Bronchial epithelial cell (primary cell): ENCODE measurements around the gene FNIP1. TPM values are rescaled to one million over a fixed set of nuclear protein-coding genes. Genes with fewer than 3 reads are reported as not detected.
A peak's percentile ranks its signal among the peaks of the same experiment; 100 is the strongest.
"Not testable (repeated sequence)": the region's sequence is repeated elsewhere in the genome, so short reads cannot be mapped to it uniquely, and the experiment has no call there.

Source experiments
- DNase-seq: peaks from one replicate; pipeline ENCODE4 v3.0.0-alpha.2; 2010; ENCODE audit warnings: low read depth
- FAIRE-seq: peaks from 2 replicates; lab custom pipeline; 2011; peaks lifted over from hg19 to GRCh38; lab: Jason Lieb, UNC
- H3K27me3 ChIP-seq: 2 replicates; pipeline ENCODE4 v1.5.1; 2011; ENCODE audit warnings: low read length; ENCODE audit not compliant: control insufficient read depth, insufficient read depth
- H3K36me3 ChIP-seq: 2 replicates; pipeline ENCODE4 v1.5.1; 2011; ENCODE audit warnings: low read length; ENCODE audit not compliant: control insufficient read depth, insufficient read depth
- H3K4me3 ChIP-seq: 2 replicates; pipeline ENCODE4 v1.5.1; 2011; ENCODE audit warnings: mild to moderate bottlenecking, low read depth, low read length, control low read depth
- total RNA-seq: library from RNA; depleted of rRNA; stranded (reverse); fragments of >200 nt; gene quantifications from 2 replicates; pipeline ENCODE4 v1.2.1, GENCODE V29; 2014
- TF ChIP-seq, protein P1 (sequence below): IDR thresholded peaks from 2 replicates; pipeline ENCODE4 v1.5.1; 2011; ENCODE audit warnings: mild to moderate bottlenecking, moderate library complexity, low read length, control low read depth, inconsistent platforms; ENCODE audit not compliant: insufficient read depth, severe bottlenecking

FNIP1 gene
- total RNA-seq, 1 donor from 2014 or later: 45.0 TPM

DNA sequence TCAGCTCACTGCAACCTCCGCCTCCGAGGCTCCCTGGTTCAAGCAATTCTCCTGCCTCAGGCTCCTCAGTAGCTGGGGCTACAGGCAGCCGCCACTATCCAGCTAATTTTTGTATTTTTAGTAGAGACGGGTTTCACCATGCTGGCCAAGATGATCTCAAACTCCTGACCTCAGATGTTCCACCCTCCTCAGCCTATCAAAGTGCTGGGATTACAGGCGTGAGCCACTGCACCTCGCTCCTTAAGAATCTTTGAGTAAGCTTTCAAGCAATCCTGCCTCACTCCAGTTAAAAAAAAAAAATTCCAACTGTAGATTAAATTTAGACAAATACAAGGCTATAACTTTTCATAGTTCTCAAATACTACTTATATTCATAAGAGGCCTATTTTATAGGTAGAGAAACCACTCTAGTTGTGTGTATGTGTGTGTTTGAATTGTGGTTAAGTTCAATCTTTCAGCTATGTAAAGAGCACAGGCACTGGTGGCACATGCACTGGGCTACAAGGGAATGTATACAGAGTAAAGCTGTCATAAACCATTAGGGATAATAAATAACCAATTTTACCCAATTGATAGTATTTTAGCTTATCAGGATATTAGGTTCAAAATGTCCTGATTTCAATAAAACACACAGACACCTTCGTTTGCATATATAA is 111.2 kb downstream of the FNIP1 start:
- no peak for DNase-seq
- FAIRE-seq: no peak
- Histone ChIP-seq H3K4me3 (no peak overlapping the region), H3K27me3 (no peaks in the 10 kb centered on the region), H3K36me3 (no peaks in the 10 kb centered on the region)
- TF ChIP-seq, protein P1, sequence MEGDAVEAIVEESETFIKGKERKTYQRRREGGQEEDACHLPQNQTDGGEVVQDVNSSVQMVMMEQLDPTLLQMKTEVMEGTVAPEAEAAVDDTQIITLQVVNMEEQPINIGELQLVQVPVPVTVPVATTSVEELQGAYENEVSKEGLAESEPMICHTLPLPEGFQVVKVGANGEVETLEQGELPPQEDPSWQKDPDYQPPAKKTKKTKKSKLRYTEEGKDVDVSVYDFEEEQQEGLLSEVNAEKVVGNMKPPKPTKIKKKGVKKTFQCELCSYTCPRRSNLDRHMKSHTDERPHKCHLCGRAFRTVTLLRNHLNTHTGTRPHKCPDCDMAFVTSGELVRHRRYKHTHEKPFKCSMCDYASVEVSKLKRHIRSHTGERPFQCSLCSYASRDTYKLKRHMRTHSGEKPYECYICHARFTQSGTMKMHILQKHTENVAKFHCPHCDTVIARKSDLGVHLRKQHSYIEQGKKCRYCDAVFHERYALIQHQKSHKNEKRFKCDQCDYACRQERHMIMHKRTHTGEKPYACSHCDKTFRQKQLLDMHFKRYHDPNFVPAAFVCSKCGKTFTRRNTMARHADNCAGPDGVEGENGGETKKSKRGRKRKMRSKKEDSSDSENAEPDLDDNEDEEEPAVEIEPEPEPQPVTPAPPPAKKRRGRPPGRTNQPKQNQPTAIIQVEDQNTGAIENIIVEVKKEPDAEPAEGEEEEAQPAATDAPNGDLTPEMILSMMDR: no peak

DNA sequence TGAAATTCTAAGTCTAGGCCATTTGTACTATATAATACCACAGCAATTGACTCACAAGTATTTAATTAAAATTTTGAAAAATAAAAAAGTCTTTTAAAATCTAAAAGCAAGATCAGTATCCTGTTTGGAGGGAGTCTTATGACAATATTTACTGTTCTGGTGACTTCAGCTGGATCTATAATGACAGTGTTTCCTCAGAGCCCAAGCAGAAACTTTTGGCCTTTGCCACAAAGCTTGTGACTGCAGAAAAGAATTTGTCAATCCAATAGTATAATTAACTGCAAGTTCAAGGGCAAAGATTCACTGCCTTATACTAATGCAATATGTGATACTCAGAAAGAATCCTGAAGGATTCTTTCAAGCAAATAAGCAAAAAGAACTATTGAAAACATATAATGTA is 112.2 kb downstream of the FNIP1 start:
- Histone ChIP-seq H3K36me3 (no peaks in the 10 kb centered on the region), H3K27me3 (no peaks in the 10 kb centered on the region), H3K4me3 (no peak overlapping the region)
- FAIRE-seq: no peak
- TF ChIP-seq, protein P1: no peak
- DNase-seq: no peak

DNA sequence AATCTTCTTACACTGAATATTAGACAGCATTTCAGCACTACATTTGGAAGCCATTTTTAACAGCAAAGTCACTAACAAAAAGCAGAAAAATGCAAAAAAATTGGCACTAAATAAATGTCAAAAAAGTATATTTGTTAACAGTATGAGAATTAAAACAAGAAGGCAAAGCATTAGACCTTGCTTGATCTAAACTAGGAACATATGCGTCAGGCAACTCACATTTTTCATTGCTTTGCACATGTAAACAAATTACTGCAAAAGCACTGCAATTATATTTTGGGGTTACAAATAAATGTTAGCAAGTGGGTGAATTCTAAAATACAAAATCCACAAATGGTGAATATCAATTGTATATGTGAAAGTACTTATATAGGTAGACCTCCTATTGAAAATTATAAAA is 112.8 kb downstream of the FNIP1 start:
- no peaks in the 10 kb centered on the region for H3K36me3 ChIP-seq
- no peak for FAIRE-seq
- no peaks in the 10 kb centered on the region for H3K27me3 ChIP-seq
- TF ChIP-seq, protein P1: no peak
- H3K4me3 ChIP-seq: no peak overlapping the region
- no peak for DNase-seq

DNA sequence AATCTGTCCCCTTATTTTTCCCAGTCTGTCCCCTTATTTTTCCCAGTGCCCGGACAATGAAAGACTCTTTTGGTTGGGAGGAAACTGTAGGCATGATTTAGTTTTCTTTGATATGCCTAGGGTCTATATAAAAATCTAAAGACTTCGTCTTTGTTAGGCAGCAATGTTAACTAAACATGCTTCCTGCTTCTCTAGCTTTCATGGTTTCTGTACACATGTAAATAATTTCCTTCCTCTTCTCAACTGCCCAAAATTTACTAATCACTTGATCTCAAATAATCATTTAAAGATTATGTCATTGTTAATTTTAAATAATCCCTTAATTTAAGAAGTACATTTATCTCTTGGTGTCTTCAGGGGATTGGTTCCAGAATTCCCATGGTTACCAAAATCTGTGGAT is 114.0 kb downstream of the FNIP1 start:
- Histone ChIP-seq H3K36me3 (no peaks in the 10 kb centered on the region), H3K4me3 (no peak overlapping the region), H3K27me3 (no peaks in the 10 kb centered on the region)
- TF ChIP-seq, protein P1: no peak
- FAIRE-seq (no peak), DNase-seq (no peak)

DNA sequence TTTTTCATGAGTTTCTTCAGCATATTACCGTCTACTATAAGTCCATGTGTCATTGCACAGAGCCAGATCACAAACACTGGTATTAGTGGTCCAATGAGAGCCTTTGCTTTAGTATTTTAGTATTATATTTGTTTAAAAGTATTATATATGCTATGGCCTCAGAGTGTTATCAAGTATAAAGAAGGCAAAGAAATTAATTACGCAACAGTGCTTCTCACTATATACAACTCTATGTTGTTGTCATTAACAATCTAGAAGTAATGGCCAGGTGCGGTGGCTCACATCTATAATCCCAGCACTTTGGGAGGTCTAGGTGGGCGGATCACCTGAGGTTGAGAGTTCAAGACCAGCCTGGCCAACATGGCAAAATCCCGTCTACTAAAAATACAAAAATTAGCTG is 114.6 kb downstream of the FNIP1 start:
- FAIRE-seq: no peak
- no peak for DNase-seq
- TF ChIP-seq, protein P1: no peak
- Histone ChIP-seq H3K36me3 (no peaks in the 10 kb centered on the region), H3K27me3 (no peaks in the 10 kb centered on the region), H3K4me3 (no peak overlapping the region)

DNA sequence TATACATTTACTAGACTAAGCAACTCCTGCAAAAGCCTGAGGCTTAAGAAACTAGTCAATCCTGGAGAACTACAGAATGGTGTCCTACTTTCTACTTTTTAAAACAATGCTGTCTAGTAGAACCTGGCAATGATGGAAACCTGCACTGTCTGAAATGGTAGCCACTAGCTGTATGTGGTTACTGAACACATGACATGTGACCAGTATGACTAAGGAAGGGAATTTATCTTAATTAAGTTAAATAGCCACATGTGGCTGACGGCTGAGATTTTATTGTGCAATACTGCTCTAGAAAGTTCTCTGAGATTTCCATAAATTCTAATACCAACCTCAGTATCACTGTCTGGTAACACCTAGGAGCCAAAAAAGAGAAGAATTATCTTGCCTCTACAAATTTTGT is 116.9 kb downstream of the FNIP1 start:
- Histone ChIP-seq H3K27me3 (no peaks in the 10 kb centered on the region), H3K4me3 (no peak overlapping the region), H3K36me3 (peaks cover under 1% of the 10 kb centered on the region)
- FAIRE-seq: no peak
- peak; percentile 10 for DNase-seq
- TF ChIP-seq, protein P1: no peak

DNA sequence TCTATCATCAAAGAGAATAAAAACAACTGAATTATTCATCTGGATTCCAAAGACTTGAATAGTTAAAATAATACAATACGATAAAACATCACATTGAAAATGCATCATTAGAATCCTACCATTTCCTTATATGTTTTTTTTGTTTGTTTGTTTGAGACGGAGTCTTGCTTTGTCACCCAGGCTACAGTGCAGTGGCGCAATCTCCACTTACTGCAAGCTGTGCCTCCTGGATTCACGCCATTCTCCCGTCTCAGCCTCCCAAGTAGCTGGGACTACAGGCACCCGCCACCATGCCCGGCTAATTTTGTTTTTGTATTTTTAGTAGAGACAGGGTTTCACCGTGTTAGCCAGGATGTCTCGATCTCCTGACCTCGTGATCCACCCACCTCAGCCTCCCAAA is 118.5 kb downstream of the FNIP1 start:
- not testable (repeated sequence) for H3K27me3 ChIP-seq, DNase-seq, FAIRE-seq, H3K36me3 ChIP-seq, H3K4me3 ChIP-seq
